ENCODE data around the gene SLC38A4. TPM values are rescaled to one million over a fixed set of nuclear protein-coding genes. Genes with fewer than 3 reads are reported as not detected.

The SLC38A4 gene
- total and polyA plus RNA-seq, 11 donors, result 0.04 to 0.59 (median 0.27) TPM; not detected in 2

DNA sequence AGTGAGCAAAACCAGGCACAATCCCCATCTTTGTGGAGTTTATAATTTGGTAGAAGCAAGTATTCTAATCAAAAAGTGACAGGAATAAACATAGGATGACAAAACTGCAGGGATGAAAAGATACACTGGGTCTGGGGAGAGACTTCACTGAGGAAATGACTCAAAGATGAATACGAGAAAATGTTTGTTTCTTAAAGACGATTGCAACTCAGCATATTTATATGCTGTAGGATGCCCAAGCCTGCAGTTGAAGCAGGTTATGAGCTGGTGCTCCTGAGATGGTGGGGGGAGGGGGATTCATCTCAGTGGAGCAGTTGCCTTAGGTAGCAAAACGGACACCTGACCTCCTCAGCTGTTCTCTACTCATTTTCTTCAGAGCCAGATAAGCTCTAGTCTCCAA lies 13.4 kb upstream of the SLC38A4 start:
- DNase-seq (no peak), ATAC-seq (no peak)
- Histone ChIP-seq H3K27ac (no peak overlapping the region), H3K36me3 (no peaks in the 10 kb centered on the region), H3K4me3 (no peak overlapping the region), H3K9me3 (no peaks in the 10 kb centered on the region), H3K4me1 (no peaks in the 10 kb centered on the region), H3K27me3 (peaks cover 0 to 2% (median 0%) of the 10 kb centered on the region in 9 donors)
- TF ChIP-seq POLR2A (IDR thresholded peaks at IDR 0.05), result no peak
- TF ChIP-seq CTCF (IDR thresholded peaks at IDR 0.05), result no peak
- intact Hi-C loops (cut with DNase I), result loop anchor here in 1 of 10 donors (10.0 kb wide), 1 partner anchor 154 kb away; no protein-coding TSS in a partner anchor
- WGBS, 4 donors, result 66 to 73% (median 70%) methylated on average over 3 of the region's 3 CpGs

DNA sequence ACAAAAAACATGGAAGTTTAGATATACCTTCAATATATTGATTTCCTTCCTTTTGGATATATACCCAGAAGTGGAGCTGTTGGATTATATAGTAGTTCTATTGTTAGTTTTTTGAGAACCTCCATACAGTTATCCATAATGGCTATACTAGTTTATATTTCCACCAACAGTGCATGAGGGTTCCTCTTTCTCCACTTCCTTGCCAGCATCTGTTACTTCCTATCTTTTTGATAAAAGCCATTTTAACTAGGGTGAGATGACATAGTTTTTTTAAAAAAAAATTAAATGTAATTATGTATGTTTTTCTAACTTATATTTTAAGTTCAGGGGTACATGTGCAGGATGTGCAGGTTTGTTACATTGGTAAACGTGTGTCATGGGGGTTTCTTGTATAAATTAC lies 10.0 kb upstream of the SLC38A4 start:
- Histone ChIP-seq H3K4me3 (no peak overlapping the region), H3K9me3 (no peaks in the 10 kb centered on the region), H3K27ac (no peak overlapping the region), H3K4me1 (peaks cover 0 to 15% (median 0%) of the 10 kb centered on the region in 12 donors), H3K27me3 (peaks cover 0 to 28% (median 8%) of the 10 kb centered on the region in 9 donors), H3K36me3 (no peaks in the 10 kb centered on the region)
- no peak for DNase-seq
- 82 to 87% (median 84%) methylated on average over 1 of the region's 1 CpG for WGBS, 4 donors
- intact Hi-C loops (cut with DNase I), result loop anchor here in 1 of 10 donors (10.0 kb wide), 1 partner anchor 151 kb away; no protein-coding TSS in a partner anchor
- ATAC-seq, result no peak
- TF ChIP-seq CTCF (IDR thresholded peaks at IDR 0.05) (no peak), POLR2A (IDR thresholded peaks at IDR 0.05) (no peak)

- peaks cover 0 to 15% (median 0%) of the 10 kb centered on the region in 12 donors for H3K4me1 ChIP-seq
- H3K9me3 ChIP-seq, result no peaks in the 10 kb centered on the region
- H3K4me3 ChIP-seq, result peak overlapping the region in 11 of 12 donors; percentile 37 to 58 (median 50)
- DNase-seq, result no peak
- ATAC-seq, result no peak
- H3K27ac ChIP-seq, result peak overlapping the region in 1 of 12 donors; percentile 79
- TF ChIP-seq CTCF (IDR thresholded peaks at IDR 0.05), result no peak
- no peak for TF ChIP-seq POLR2A (IDR thresholded peaks at IDR 0.05)
- no peaks in the 10 kb centered on the region for H3K36me3 ChIP-seq
- H3K27me3 ChIP-seq, result peaks cover 0 to 60% (median 9%) of the 10 kb centered on the region in 9 donors
- 19 to 49% (median 23%) methylated on average over 16 of the region's 16 CpGs for WGBS, 4 donors
- intact Hi-C loops (cut with DNase I), result loop anchor here in 1 of 10 donors (10.0 kb wide), 1 partner anchor 147 kb away; no protein-coding TSS in a partner anchor
Observed at GRCh38 chr12:46832130-46832704, 6.4 kb upstream of the SLC38A4 start.

- intact Hi-C loops (cut with DNase I), result loop anchor here in 1 of 10 donors (10.0 kb wide), 1 partner anchor 147 kb away; no protein-coding TSS in a partner anchor
- Histone ChIP-seq H3K27me3 (peaks cover 0 to 65% (median 9%) of the 10 kb centered on the region in 9 donors), H3K36me3 (no peaks in the 10 kb centered on the region), H3K9me3 (no peaks in the 10 kb centered on the region), H3K4me1 (peaks cover 0 to 15% (median 0%) of the 10 kb centered on the region in 12 donors), H3K4me3 (peak overlapping the region; percentile 37 to 58 (median 50)), H3K27ac (peak overlapping the region in 4 of 12 donors; percentile 50 to 79 (median 64))
- TF ChIP-seq CTCF (IDR thresholded peaks at IDR 0.05), result no peak
- TF ChIP-seq POLR2A (IDR thresholded peaks at IDR 0.05), result no peak
- WGBS, 4 donors, result 1 to 3% (median 2%) methylated on average over 33 to 53 of the region's 53 CpGs
- peak; percentile 92 to 97 (median 93) for ATAC-seq
- peak; percentile 25 to 85 (median 82) for DNase-seq
Observed at GRCh38 chr12:46831335-46832129, 5.7 kb upstream of the SLC38A4 start.
